Measurements from ENCODE around the gene SLC35D1.

GRCh38 chr1:67094191-67094590 lies 40.2 kb upstream of the SLC35D1 start:
- TF ChIP-seq CTCF (IDR thresholded peaks at IDR 0.05) = no peak
- no peak for TF ChIP-seq ZFX (IDR thresholded peaks at IDR 0.05; ENCODE audit: borderline replicate concordance)
